ENCODE data around the gene TSEN54. TPM values are rescaled to one million over a fixed set of nuclear protein-coding genes. Genes with fewer than 3 reads are reported as not detected.

TSEN54 gene
- total RNA-seq, 4 donors from 2014 or later = 11.6 to 46.6 (median 25.8) TPM

DNA sequence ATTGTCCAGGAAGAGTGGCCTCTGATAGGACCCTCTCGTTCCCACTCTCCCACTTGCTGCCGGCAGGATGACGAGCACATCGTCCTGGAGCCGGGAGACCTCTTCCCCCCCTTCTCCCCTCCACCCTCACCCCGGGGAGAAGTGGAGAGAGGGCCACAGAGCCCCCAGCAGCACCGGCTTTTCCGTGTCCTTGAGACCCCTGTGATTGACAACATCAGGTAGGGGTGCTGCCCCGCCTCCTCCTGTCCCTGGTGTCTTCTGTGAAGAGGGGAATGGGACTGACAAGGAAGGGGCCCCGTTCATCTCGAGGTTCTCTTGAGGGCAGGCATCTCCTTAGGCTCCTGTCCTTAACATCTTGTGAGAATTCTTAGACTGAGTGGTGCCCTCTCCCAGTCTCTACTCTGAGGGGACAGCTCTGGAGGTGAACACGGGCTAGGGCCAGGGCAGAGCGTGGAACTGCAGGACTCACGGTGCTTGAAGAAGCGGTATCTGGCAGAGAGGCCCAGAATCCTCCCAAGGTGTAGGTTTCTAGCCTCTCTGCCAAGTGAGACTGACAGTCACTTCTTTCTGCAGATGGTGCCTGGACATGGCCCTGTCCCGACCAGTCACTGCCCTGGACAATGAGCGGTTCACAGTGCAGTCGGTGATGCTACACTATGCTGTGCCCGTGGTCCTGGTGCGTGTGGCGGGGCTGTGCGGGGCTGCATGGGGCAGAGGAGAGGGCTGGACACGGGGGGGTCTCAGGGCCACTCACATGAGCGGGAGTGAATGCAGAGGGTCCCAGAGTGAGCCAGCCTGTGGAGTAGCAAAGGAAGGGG, 27.4 kb upstream of the TSEN54 start:
- 85 to 89% methylated on average over 17 to 24 of the region's 24 CpGs for WGBS, 2 donors
- Histone ChIP-seq H3K27me3 (no peaks in the 10 kb centered on the region), H3K4me3 (replicated peaks in 1 of 3) (no peak overlapping the region), H3K36me3 (peaks cover 12 to 22% of the 10 kb centered on the region in 2 donors), H3K4me1 (peaks cover 0 to 24% of the 10 kb centered on the region in 2 donors), H3K9me3 (no peaks in the 10 kb centered on the region), H3K27ac (peak overlapping the region in 1 of 3 donors; percentile 27)
- DNase-seq = no peak
- intact Hi-C loops (cut with DNase I) = no loop called here
- TF ChIP-seq POLR2A (IDR thresholded peaks at IDR 0.05) = no peak
- TF ChIP-seq, protein P1, sequence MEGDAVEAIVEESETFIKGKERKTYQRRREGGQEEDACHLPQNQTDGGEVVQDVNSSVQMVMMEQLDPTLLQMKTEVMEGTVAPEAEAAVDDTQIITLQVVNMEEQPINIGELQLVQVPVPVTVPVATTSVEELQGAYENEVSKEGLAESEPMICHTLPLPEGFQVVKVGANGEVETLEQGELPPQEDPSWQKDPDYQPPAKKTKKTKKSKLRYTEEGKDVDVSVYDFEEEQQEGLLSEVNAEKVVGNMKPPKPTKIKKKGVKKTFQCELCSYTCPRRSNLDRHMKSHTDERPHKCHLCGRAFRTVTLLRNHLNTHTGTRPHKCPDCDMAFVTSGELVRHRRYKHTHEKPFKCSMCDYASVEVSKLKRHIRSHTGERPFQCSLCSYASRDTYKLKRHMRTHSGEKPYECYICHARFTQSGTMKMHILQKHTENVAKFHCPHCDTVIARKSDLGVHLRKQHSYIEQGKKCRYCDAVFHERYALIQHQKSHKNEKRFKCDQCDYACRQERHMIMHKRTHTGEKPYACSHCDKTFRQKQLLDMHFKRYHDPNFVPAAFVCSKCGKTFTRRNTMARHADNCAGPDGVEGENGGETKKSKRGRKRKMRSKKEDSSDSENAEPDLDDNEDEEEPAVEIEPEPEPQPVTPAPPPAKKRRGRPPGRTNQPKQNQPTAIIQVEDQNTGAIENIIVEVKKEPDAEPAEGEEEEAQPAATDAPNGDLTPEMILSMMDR (IDR thresholded peaks at IDR 0.05) = no peak

DNA sequence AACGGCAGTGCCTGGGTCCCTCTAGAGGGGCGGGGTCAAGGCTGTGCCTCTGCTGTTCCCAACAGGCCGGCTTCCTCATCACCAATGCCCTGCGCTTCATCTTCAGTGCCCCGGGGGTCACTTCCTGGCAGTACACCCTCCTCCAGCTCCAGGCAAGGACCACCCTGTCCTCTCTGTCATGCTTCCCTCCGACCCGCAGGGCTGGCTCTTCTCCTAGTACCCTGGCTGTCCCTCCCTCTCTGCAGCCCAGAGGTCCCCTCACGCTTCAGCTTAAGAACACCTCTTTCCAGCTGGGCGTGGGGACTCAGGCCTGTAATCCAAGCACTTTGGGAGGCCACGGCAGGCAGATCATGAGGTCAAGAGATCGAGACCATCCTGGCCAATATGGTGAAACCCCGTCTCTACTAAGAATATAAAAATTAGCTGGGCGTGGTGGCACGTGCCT, 26.8 kb upstream of the TSEN54 start:
- peaks cover 18 to 26% of the 10 kb centered on the region in 2 donors for H3K36me3 ChIP-seq
- H3K27me3 ChIP-seq = no peaks in the 10 kb centered on the region
- intact Hi-C loops (cut with DNase I) = no loop called here
- no peak overlapping the region for H3K4me3 ChIP-seq (replicated peaks in 1 of 3)
- DNase-seq = no peak
- no peak overlapping the region for H3K27ac ChIP-seq
- TF ChIP-seq, protein P1 (IDR thresholded peaks at IDR 0.05) = no peak
- no peak for TF ChIP-seq POLR2A (IDR thresholded peaks at IDR 0.05)
- WGBS, 2 donors = 71 to 83% methylated on average over 10 to 14 of the region's 14 CpGs
- H3K9me3 ChIP-seq = no peaks in the 10 kb centered on the region
- peaks cover 0 to 24% of the 10 kb centered on the region in 2 donors for H3K4me1 ChIP-seq

DNA sequence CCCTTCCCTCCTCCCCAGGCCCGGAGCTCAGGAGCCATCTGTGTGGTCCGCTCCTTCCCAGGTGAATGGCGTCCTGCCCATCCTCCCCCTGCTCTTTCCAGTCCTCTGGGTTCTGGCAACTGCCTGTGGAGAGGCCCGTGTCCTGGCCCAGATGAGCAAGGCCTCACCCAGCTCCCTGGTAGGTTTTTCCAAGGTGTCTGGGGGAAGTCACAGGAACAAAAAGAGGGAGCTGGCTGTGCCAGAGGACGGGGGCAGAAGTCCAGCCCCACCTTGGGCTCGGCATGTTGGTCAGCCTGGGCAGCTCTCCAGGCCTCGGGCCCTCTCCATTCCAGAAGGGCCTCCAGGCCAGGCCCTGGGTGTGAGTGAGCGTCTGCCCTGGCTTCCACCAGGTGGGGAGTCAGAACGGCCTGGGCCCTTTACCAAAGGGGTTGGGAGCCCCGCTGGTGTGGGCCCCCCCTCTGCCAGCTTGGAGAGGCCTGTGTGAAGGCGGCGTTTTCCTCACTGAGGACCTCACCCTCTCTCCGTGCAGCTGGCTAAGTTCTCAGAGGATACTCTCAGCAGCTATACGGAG, 26.1 kb upstream of the TSEN54 start:
- Histone ChIP-seq H3K4me3 (replicated peaks in 1 of 3) (no peak overlapping the region), H3K4me1 (peaks cover 0 to 21% of the 10 kb centered on the region in 2 donors), H3K27me3 (no peaks in the 10 kb centered on the region), H3K27ac (peak overlapping the region in 1 of 3 donors; percentile 32), H3K9me3 (no peaks in the 10 kb centered on the region), H3K36me3 (peaks cover 20 to 33% of the 10 kb centered on the region in 2 donors)
- peak in 1 of 2 donors; percentile 32 for DNase-seq
- WGBS, 2 donors = 63 to 70% methylated on average over 5 to 8 of the region's 14 CpGs
- intact Hi-C loops (cut with DNase I) = no loop called here
- TF ChIP-seq, protein P1 (IDR thresholded peaks at IDR 0.05) = no peak
- TF ChIP-seq POLR2A (IDR thresholded peaks at IDR 0.05) = no peak

DNA sequence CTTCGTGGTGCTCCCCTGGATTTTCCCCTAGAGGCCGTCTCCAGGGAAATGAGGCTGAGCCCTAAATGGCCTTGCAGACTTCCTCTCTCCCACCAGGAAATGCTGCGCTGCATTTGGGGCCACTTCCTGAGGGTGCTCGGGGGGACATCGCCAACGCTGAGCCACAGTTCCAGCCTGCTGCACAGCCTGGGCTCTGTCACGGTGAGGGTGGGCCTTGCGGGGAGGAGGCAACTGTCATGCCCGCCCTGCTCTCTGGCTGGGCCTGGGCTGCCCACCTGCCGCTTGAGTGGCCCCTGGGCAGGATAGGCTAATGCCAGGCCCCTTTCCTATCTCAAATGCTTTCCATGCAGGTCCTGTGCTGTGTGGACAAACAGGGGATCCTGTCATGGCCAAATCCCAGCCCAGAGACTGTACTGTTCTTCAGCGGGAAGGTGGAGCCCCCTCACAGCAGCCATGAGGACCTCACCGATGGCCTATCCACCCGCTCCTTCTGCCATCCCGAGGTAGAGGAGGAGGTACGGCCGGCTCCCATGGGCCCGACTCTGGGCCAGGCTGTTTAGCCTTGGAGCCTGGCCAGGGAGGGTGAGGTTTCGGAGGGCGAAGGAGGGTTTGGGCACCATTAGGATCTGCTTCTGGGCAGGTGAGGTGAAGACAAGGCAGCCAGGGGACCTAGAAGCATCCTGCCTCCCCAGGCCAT, 25.2 kb upstream of the TSEN54 start:
- no peak for TF ChIP-seq POLR2A (IDR thresholded peaks at IDR 0.05)
- TF ChIP-seq, protein P1 (IDR thresholded peaks at IDR 0.05) = no peak
- WGBS, 2 donors = 87 to 89% methylated on average over 15 to 18 of the region's 19 CpGs
- no peaks in the 10 kb centered on the region for H3K9me3 ChIP-seq
- peaks cover 0 to 14% of the 10 kb centered on the region in 2 donors for H3K4me1 ChIP-seq
- H3K4me3 ChIP-seq (replicated peaks in 1 of 3) = no peak overlapping the region
- H3K36me3 ChIP-seq = peaks cover 29 to 42% of the 10 kb centered on the region in 2 donors
- no peak for DNase-seq
- intact Hi-C loops (cut with DNase I) = no loop called here
- peak overlapping the region in 1 of 3 donors; percentile 32 for H3K27ac ChIP-seq
- no peaks in the 10 kb centered on the region for H3K27me3 ChIP-seq

Data from thyroid gland (tissue), 4 donors.